Neural progenitor cell (in vitro differentiated cells): ENCODE measurements around the gene PTPN20. TPM values are rescaled to one million over a fixed set of nuclear protein-coding genes. Genes with fewer than 3 reads are reported as not detected.

Experiments
- DNase-seq: peaks from one replicate; pipeline ENCODE4 v3.0.0-alpha.2; 2016; ENCODE audit warnings: low spot score
- H2AFZ ChIP-seq: fragments of 200-600 bp; sonication (generic); replicated peaks from 2 replicates; pipeline ENCODE4 v1.6.1; 2016; ENCODE audit warnings: antibody characterized with exemption
- H3F3A ChIP-seq: fragments of 200-600 bp; sonication (generic); 2 replicates; pipeline ENCODE4 v1.6.1; 2016; ENCODE audit warnings: antibody characterized with exemption, low read depth
- H3K27ac ChIP-seq: fragments of 200-600 bp; sonication (generic); 2 replicates; pipeline ENCODE4 v1.5.1; 2016; ENCODE audit warnings: mild to moderate bottlenecking
- H3K27me3 ChIP-seq: fragments of 200-600 bp; sonication (generic); 2 replicates; pipeline ENCODE4 v1.6.1; 2016; ENCODE audit warnings: mild to moderate bottlenecking, moderate library complexity
- H3K36me3 ChIP-seq: fragments of 200-600 bp; sonication (generic); 2 replicates; pipeline ENCODE4 v1.5.1; 2016
- H3K4me1 ChIP-seq: fragments of 200-600 bp; sonication (generic); 2 replicates; pipeline ENCODE4 v1.6.1; 2016; ENCODE audit warnings: mixed run types
- H3K4me2 ChIP-seq: fragments of 200-600 bp; sonication (generic); 2 replicates; pipeline ENCODE4 v1.6.1; 2016
- H3K4me3 ChIP-seq: fragments of 200-600 bp; sonication (generic); 2 replicates; pipeline ENCODE4 v1.5.1; 2016
- H3K79me2 ChIP-seq: fragments of 200-600 bp; sonication (generic); 2 replicates; pipeline ENCODE4 v1.6.1; 2016; ENCODE audit warnings: low read depth
- H3K9ac ChIP-seq: fragments of 200-600 bp; sonication (generic); 2 replicates; pipeline ENCODE4 v1.6.1; 2016
- H3K9me3 ChIP-seq: fragments of 200-600 bp; sonication (generic); 2 replicates; pipeline ENCODE4 v1.5.1; 2016; ENCODE audit warnings: low read depth
- H4K20me1 ChIP-seq: fragments of 200-600 bp; sonication (generic); 2 replicates; pipeline ENCODE4 v1.6.1; 2016; ENCODE audit warnings: low read depth
- H3K27ac Mint-ChIP-seq: 3 replicates; pipeline ENCODE4 v1.8.0; 2021; ENCODE audit warnings: mixed read lengths
- H3K27me3 Mint-ChIP-seq: 2 replicates; pipeline ENCODE4 v1.8.0; 2022; ENCODE audit warnings: low read depth, mild to moderate bottlenecking, inconsistent platforms, moderate library complexity, mixed read lengths; ENCODE audit not compliant: insufficient read depth
- H3K36me3 Mint-ChIP-seq: 3 replicates; pipeline ENCODE4 v1.8.0; 2021; ENCODE audit warnings: mixed read lengths
- H3K4me1 Mint-ChIP-seq: 3 replicates; pipeline ENCODE4 v1.8.0; 2021; ENCODE audit warnings: mixed read lengths
- H3K4me3 Mint-ChIP-seq: 3 replicates; pipeline ENCODE4 v1.8.0; 2021; ENCODE audit warnings: mild to moderate bottlenecking, moderate library complexity, mixed read lengths
- H3K9me3 Mint-ChIP-seq: 3 replicates; pipeline ENCODE4 v1.8.0; 2020; ENCODE audit warnings: mixed read lengths
- CTCF ChIP-seq: fragments of 200-600 bp; sonication (generic); IDR thresholded peaks from 2 replicates; pipeline ENCODE4 v1.5.1; 2017; ENCODE audit warnings: antibody characterized with exemption, mild to moderate bottlenecking
- EZH2 ChIP-seq: fragments of 200-600 bp; sonication (generic); IDR thresholded peaks from 2 replicates; pipeline ENCODE4 v1.6.1; 2017; ENCODE audit warnings: antibody characterized with exemption, mild to moderate bottlenecking, moderate library complexity
- EZH2phosphoT487 ChIP-seq: fragments of 200-600 bp; sonication (generic); IDR thresholded peaks from 2 replicates; pipeline ENCODE4 v1.6.1; 2017; ENCODE audit warnings: antibody characterized with exemption
- total RNA-seq: library from RNA; depleted of rRNA; stranded (reverse); fragments of >200 nt; gene quantifications from 2 replicates; pipeline ENCODE4 v1.2.3, GENCODE V29; 2015; ENCODE audit warnings: low replicate concordance

Gene PTPN20
- total RNA-seq, 1 donor from 2014 or later: not detected

- H3K4me3 Mint-ChIP-seq: no peak overlapping the region
- H3K4me1 ChIP-seq: no peaks in the 10 kb centered on the region
- no peak overlapping the region for H3K27ac Mint-ChIP-seq
- TF ChIP-seq EZH2 (no peak), CTCF (no peak), EZH2phosphoT487 (no peak)
- no peaks in the 10 kb centered on the region for H3F3A ChIP-seq
- no peak for DNase-seq
- peaks cover 2% of the 10 kb centered on the region for H3K9me3 Mint-ChIP-seq
- peaks cover 11% of the 10 kb centered on the region for H3K4me1 Mint-ChIP-seq
- H3K36me3 ChIP-seq: no peaks in the 10 kb centered on the region
- H3K4me3 ChIP-seq: no peak overlapping the region
- no peaks in the 10 kb centered on the region for H4K20me1 ChIP-seq
- H3K27ac ChIP-seq: no peak overlapping the region
- no peak overlapping the region for H2AFZ ChIP-seq
- H3K27me3 Mint-ChIP-seq: peaks cover 17% of the 10 kb centered on the region
- H3K27me3 ChIP-seq: no peaks in the 10 kb centered on the region
- H3K9ac ChIP-seq: no peak overlapping the region
- no peaks in the 10 kb centered on the region for H3K79me2 ChIP-seq
- H3K9me3 ChIP-seq: no peaks in the 10 kb centered on the region
- no peaks in the 10 kb centered on the region for H3K36me3 Mint-ChIP-seq
- no peak overlapping the region for H3K4me2 ChIP-seq
Observed at GRCh38 chr10:47021850-47022249, 110.6 kb downstream of the PTPN20 start.

- H3K27me3 ChIP-seq: no peaks in the 10 kb centered on the region
- H4K20me1 ChIP-seq: no peaks in the 10 kb centered on the region
- H3K4me1 Mint-ChIP-seq: peaks cover 11% of the 10 kb centered on the region
- H3K4me2 ChIP-seq: no peak overlapping the region
- H3K4me1 ChIP-seq: no peaks in the 10 kb centered on the region
- H3F3A ChIP-seq: no peaks in the 10 kb centered on the region
- H3K36me3 Mint-ChIP-seq: no peaks in the 10 kb centered on the region
- no peak overlapping the region for H3K27ac Mint-ChIP-seq
- TF ChIP-seq EZH2phosphoT487 (no peak), EZH2 (no peak), CTCF (no peak)
- no peaks in the 10 kb centered on the region for H3K9me3 ChIP-seq
- no peak overlapping the region for H3K4me3 ChIP-seq
- H3K9me3 Mint-ChIP-seq: no peaks in the 10 kb centered on the region
- H2AFZ ChIP-seq: no peak overlapping the region
- no peak overlapping the region for H3K27ac ChIP-seq
- H3K79me2 ChIP-seq: no peaks in the 10 kb centered on the region
- no peaks in the 10 kb centered on the region for H3K36me3 ChIP-seq
- no peak for DNase-seq
- no peak overlapping the region for H3K9ac ChIP-seq
- no peak overlapping the region for H3K4me3 Mint-ChIP-seq
- peaks cover 17% of the 10 kb centered on the region for H3K27me3 Mint-ChIP-seq
Observed at GRCh38 chr10:47022311-47023131, 111.3 kb downstream of the PTPN20 start.

GRCh38 chr10:47023237-47024045 lies 112.2 kb downstream of the PTPN20 start:
- Mint-ChIP-seq H3K9me3 (no peaks in the 10 kb centered on the region), H3K4me1 (peaks cover 11% of the 10 kb centered on the region), H3K36me3 (no peaks in the 10 kb centered on the region), H3K27ac (peak overlapping the region; percentile 14), H3K4me3 (no peak overlapping the region), H3K27me3 (peaks cover 17% of the 10 kb centered on the region)
- no peak for DNase-seq
- Histone ChIP-seq H3K27me3 (no peaks in the 10 kb centered on the region), H3K9ac (no peak overlapping the region), H3K79me2 (no peaks in the 10 kb centered on the region), H4K20me1 (no peaks in the 10 kb centered on the region), H3K4me3 (no peak overlapping the region), H3F3A (no peaks in the 10 kb centered on the region), H3K9me3 (no peaks in the 10 kb centered on the region), H3K27ac (no peak overlapping the region), H3K36me3 (no peaks in the 10 kb centered on the region), H2AFZ (no peak overlapping the region), H3K4me2 (no peak overlapping the region), H3K4me1 (no peaks in the 10 kb centered on the region)
- TF ChIP-seq EZH2phosphoT487 (no peak), CTCF (no peak)
